Measurements from ENCODE around the gene ZNF362. TPM values are rescaled to one million over a fixed set of nuclear protein-coding genes. Genes with fewer than 3 reads are reported as not detected.

ZNF362 gene
- total RNA-seq, 2 experiments from 2014 or later = 24.7 to 26.6 TPM

DNA sequence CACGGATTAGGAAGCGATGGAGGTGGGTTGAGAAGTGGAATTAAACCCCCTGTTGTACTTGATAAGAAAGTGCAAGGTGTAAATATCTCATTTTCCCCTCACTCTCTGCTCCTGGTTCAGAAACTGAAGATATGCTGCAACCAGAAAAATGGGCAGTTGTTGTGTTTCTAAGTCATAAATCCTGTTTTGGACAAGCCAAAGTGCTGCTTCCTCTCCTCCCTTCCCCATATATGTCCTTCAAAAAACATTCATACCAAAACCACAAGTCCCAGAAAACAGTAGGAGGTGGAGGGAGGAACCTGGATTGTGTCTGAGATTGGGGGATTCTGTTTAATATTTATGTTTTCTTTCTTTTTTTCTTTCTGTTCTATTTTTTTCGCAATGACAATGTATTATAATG lies 13.6 kb upstream of the ZNF362 start:
- POLR2A ChIA-PET = no interaction called here
- no peaks in the 10 kb centered on the region for H3K36me3 Mint-ChIP-seq (ENCODE audit: low read depth)
- ATAC-seq (ENCODE audit: poor library complexity) (no peak), DNase-seq (no peak)
- no peak overlapping the region for H3K4me3 ChIP-seq (ENCODE audit: low read length)
- peaks cover 4% of the 10 kb centered on the region for H3K4me1 ChIP-seq (ENCODE audit: insufficient read depth, low read length)
- TF ChIP-seq CTCF (IDR thresholded peaks at IDR 0.05) = no peak
- H3K4me3 Mint-ChIP-seq = no peak overlapping the region
- H3K27ac ChIP-seq (ENCODE audit: low read depth in 1 of 2, low read length in 2 of 2) = no peak overlapping the region
- no peaks in the 10 kb centered on the region for H3K36me3 ChIP-seq (ENCODE audit: insufficient read depth, low read length)
- H3K4me1 Mint-ChIP-seq (ENCODE audit: low read depth) = peaks cover 1% of the 10 kb centered on the region
- no peaks in the 10 kb centered on the region for H3K9me3 Mint-ChIP-seq
- intact Hi-C loops (cut with DNase I, micrococcal nuclease) = no loop called here
- H3K27me3 Mint-ChIP-seq = peaks cover 1% of the 10 kb centered on the region
- no peaks in the 10 kb centered on the region for H3K9me3 ChIP-seq (ENCODE audit: control insufficient read depth in 1 of 2, insufficient read depth in 1 of 2, low read length in 2 of 2)
- H3K27ac Mint-ChIP-seq = no peak overlapping the region
- peaks cover 0 to 4% of the 10 kb centered on the region in 2 experiments for H3K27me3 ChIP-seq (ENCODE audit: control insufficient read depth in 1 of 2, insufficient read depth in 2 of 2, low read length in 2 of 2)
- CTCF ChIA-PET = no interaction called here

DNA sequence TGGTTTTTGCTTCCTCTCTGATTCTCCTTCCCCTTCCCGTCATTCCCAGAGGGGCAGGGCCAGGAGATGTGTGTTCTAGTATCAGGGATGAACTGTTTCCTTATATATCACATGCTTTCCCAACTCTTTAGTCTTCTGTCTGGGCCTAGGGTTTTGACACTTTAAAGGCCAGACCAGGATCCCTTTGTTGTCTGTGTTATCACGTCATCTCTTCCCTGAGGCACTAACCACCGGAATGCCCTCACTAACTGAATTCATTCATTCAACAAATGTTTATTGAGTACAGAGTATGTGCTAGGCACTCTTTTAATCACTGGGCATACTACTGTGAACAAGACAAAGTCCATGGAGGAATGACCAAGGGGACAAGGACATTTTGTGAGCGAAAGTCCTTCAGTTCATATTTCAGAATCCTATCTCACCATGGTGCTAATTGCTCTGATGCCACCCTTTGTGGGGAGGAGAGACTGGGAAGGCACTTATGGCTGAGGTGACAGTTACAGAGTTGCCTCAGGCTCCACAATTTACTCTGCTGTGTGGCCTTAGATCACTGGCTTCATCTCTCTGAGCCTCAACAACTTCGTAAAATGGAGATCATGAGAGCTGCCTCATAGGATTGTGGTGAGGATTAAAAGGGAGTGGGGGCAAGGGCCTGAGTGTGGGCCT lies 12.0 kb upstream of the ZNF362 start:
- TF ChIP-seq CTCF (IDR thresholded peaks at IDR 0.05) = no peak
- CTCF ChIA-PET = no interaction called here
- H3K36me3 Mint-ChIP-seq (ENCODE audit: low read depth) = no peaks in the 10 kb centered on the region

GRCh38 chr1:33244809-33245186 lies 11.5 kb upstream of the ZNF362 start:
- CTCF ChIA-PET = no interaction called here
- H3K4me1 Mint-ChIP-seq (ENCODE audit: low read depth) = no peaks in the 10 kb centered on the region
- no peaks in the 10 kb centered on the region for H3K27me3 ChIP-seq (ENCODE audit: control insufficient read depth in 1 of 2, insufficient read depth in 2 of 2, low read length in 2 of 2)
- no peaks in the 10 kb centered on the region for H3K36me3 Mint-ChIP-seq (ENCODE audit: low read depth)
- no peaks in the 10 kb centered on the region for H3K4me1 ChIP-seq (ENCODE audit: insufficient read depth, low read length)
- TF ChIP-seq CTCF (IDR thresholded peaks at IDR 0.05) = no peak
- no peak overlapping the region for H3K4me3 Mint-ChIP-seq
- no peak overlapping the region for H3K27ac Mint-ChIP-seq
- H3K9me3 Mint-ChIP-seq = no peaks in the 10 kb centered on the region
- no peak for DNase-seq
- H3K4me3 ChIP-seq (ENCODE audit: low read length) = no peak overlapping the region
- H3K27me3 Mint-ChIP-seq = peaks cover 17% of the 10 kb centered on the region
- H3K9me3 ChIP-seq (ENCODE audit: control insufficient read depth in 1 of 2, insufficient read depth in 1 of 2, low read length in 2 of 2) = no peaks in the 10 kb centered on the region
- POLR2A ChIA-PET = no interaction called here
- no peak for ATAC-seq (ENCODE audit: poor library complexity)
- no peak overlapping the region for H3K27ac ChIP-seq (ENCODE audit: low read depth in 1 of 2, low read length in 2 of 2)
- H3K36me3 ChIP-seq (ENCODE audit: insufficient read depth, low read length) = no peaks in the 10 kb centered on the region
- intact Hi-C loops (cut with DNase I, micrococcal nuclease) = no loop called here

More for the DNA sequence above, 12.0 kb upstream of the ZNF362 start:
- Histone ChIP-seq H3K9me3 (ENCODE audit: control insufficient read depth in 1 of 2, insufficient read depth in 1 of 2, low read length in 2 of 2) (no peaks in the 10 kb centered on the region), H3K27ac (ENCODE audit: low read depth in 1 of 2, low read length in 2 of 2) (no peak overlapping the region), H3K4me1 (ENCODE audit: insufficient read depth, low read length) (no peaks in the 10 kb centered on the region), H3K27me3 (ENCODE audit: control insufficient read depth in 1 of 2, insufficient read depth in 2 of 2, low read length in 2 of 2) (no peaks in the 10 kb centered on the region), H3K4me3 (ENCODE audit: low read length) (no peak overlapping the region), H3K36me3 (ENCODE audit: insufficient read depth, low read length) (no peaks in the 10 kb centered on the region)
- no peaks in the 10 kb centered on the region for H3K9me3 Mint-ChIP-seq
- H3K4me1 Mint-ChIP-seq (ENCODE audit: low read depth) = no peaks in the 10 kb centered on the region
- DNase-seq (no peak), ATAC-seq (ENCODE audit: poor library complexity) (no peak)
- H3K4me3 Mint-ChIP-seq = no peak overlapping the region
- no peak overlapping the region for H3K27ac Mint-ChIP-seq
- POLR2A ChIA-PET = no interaction called here
- intact Hi-C loops (cut with DNase I, micrococcal nuclease) = no loop called here
- peaks cover 12% of the 10 kb centered on the region for H3K27me3 Mint-ChIP-seq
